Measurements from ENCODE around the gene RAB11B.
A peak's percentile ranks its signal among the peaks of the same experiment; 100 is the strongest.
"Not testable (repeated sequence)": the region's sequence is repeated elsewhere in the genome, so short reads cannot be mapped to it uniquely, and the experiment has no call there.

RAB11B gene

GRCh38 chr19:8396563-8397203, 6.5 kb downstream of the RAB11B start:
- DNase-seq: peak; percentile 84

GRCh38 chr19:8397271-8397670, 7.1 kb downstream of the RAB11B start:
- DNase-seq: no peak

- DNase-seq: no peak
These were observed 7.7 kb downstream of the RAB11B start for GRCh38 chr19:8397746-8398310.

GRCh38 chr19:8398311-8398771, 8.2 kb downstream of the RAB11B start:
- DNase-seq: no peak

GRCh38 chr19:8399681-8400188, 9.6 kb downstream of the RAB11B start:
- no peak for DNase-seq

GRCh38 chr19:8401981-8402411, 11.8 kb downstream of the RAB11B start:
- no peak for DNase-seq

GRCh38 chr19:8403098-8403819, 13.1 kb downstream of the RAB11B start:
- DNase-seq: no peak

- DNase-seq: no peak
These were observed 13.6 kb downstream of the RAB11B start for GRCh38 chr19:8403820-8404109.

GRCh38 chr19:8404391-8405151, 14.4 kb downstream of the RAB11B start:
- DNase-seq: no peak

- DNase-seq: not testable (repeated sequence)
These were observed 20.6 kb downstream of the RAB11B start for GRCh38 chr19:8410718-8411117.

GRCh38 chr19:8412783-8413628, 22.8 kb downstream of the RAB11B start, which contains the start of gene MARCHF2:
Gene MARCHF2, plus strand, starts transcription at chr19:8413305. Its CDS starts 8,536 bp downstream, at chr19:8421841.
- peak; percentile 96 for DNase-seq

- no peak for DNase-seq
These were observed 23.5 kb downstream of the RAB11B start for GRCh38 chr19:8413629-8413995.

- DNase-seq: no peak
These were observed 26.6 kb downstream of the RAB11B start for GRCh38 chr19:8416796-8417195.

- DNase-seq: no peak
These were observed 31.6 kb downstream of the RAB11B start for GRCh38 chr19:8421484-8422461.

- no peak for DNase-seq
These were observed 33.7 kb downstream of the RAB11B start for GRCh38 chr19:8423817-8424223.

GRCh38 chr19:8425331-8425730, 35.2 kb downstream of the RAB11B start:
- not testable (repeated sequence) for DNase-seq

- no peak for DNase-seq
These were observed 36.1 kb downstream of the RAB11B start for GRCh38 chr19:8426283-8426682.

GRCh38 chr19:8429044-8429443, 38.9 kb downstream of the RAB11B start:
- DNase-seq: no peak

- no peak for DNase-seq
These were observed 39.7 kb downstream of the RAB11B start for GRCh38 chr19:8429826-8430225.

GRCh38 chr19:8430650-8431049, 40.5 kb downstream of the RAB11B start:
- DNase-seq: no peak

- no peak for DNase-seq
These were observed 48.1 kb downstream of the RAB11B start for GRCh38 chr19:8438236-8438635.

All from stimulated activated CD8-positive, alpha-beta memory T cell treated with anti-CD3 and anti-CD28 coated beads, Interleukin-4, amount 100 ng/mL, for 48 hours (primary cell).